G401.6 (cell line): ENCODE results near the gene STK39.

Experiments
- FAIRE-seq: peaks from 2 replicates; lab custom pipeline; 2012; peaks lifted over from hg19 to GRCh38; lab: Jason Lieb, UNC

STK39 gene

GRCh38 chr2:167945660-167946368 lies 301.6 kb downstream of the STK39 start:
- FAIRE-seq, result no peak

- FAIRE-seq, result no peak
Measured at GRCh38 chr2:167944825-167945659, 302.4 kb downstream of the STK39 start.

GRCh38 chr2:167943897-167944296 lies 303.5 kb downstream of the STK39 start:
- no peak for FAIRE-seq

- FAIRE-seq, result no peak
Measured at GRCh38 chr2:167943368-167943767, 304.0 kb downstream of the STK39 start.

- FAIRE-seq, result no peak
Measured at GRCh38 chr2:167942366-167943081, 304.9 kb downstream of the STK39 start.

- FAIRE-seq, result no peak
Measured at GRCh38 chr2:167941604-167942003, 305.8 kb downstream of the STK39 start.

- FAIRE-seq, result no peak
Measured at GRCh38 chr2:167940734-167941507, 306.5 kb downstream of the STK39 start.

- FAIRE-seq, result no peak
Measured at GRCh38 chr2:167940346-167940725, 307.1 kb downstream of the STK39 start.

GRCh38 chr2:167939514-167940345 lies 307.7 kb downstream of the STK39 start:
- no peak for FAIRE-seq

GRCh38 chr2:167937403-167937802 lies 310.0 kb downstream of the STK39 start:
- no peak for FAIRE-seq

GRCh38 chr2:167935803-167936110 lies 311.6 kb downstream of the STK39 start:
- FAIRE-seq, result no peak

- no peak for FAIRE-seq
Measured at GRCh38 chr2:167933097-167933814, 314.1 kb downstream of the STK39 start.

- no peak for FAIRE-seq
Measured at GRCh38 chr2:167932123-167932693, 315.2 kb downstream of the STK39 start.

GRCh38 chr2:167929484-167929883 lies 317.9 kb downstream of the STK39 start:
- FAIRE-seq, result no peak

- FAIRE-seq, result no peak
Measured at GRCh38 chr2:167928434-167928833, 319.0 kb downstream of the STK39 start.

- no peak for FAIRE-seq
Measured at GRCh38 chr2:167925758-167926157, 321.6 kb downstream of the STK39 start.

- FAIRE-seq, result no peak
Measured at GRCh38 chr2:167924556-167924955, 322.8 kb downstream of the STK39 start.

- no peak for FAIRE-seq
Measured at GRCh38 chr2:167916756-167917155, 330.6 kb downstream of the STK39 start.

- no peak for FAIRE-seq
Measured at GRCh38 chr2:167914969-167915368, 332.4 kb downstream of the STK39 start.

GRCh38 chr2:167908786-167909185 lies 338.6 kb downstream of the STK39 start:
- no peak for FAIRE-seq
